ENCODE results near the gene SCAMP1.
"Not testable (repeated sequence)": the region's sequence is repeated elsewhere in the genome, so short reads cannot be mapped to it uniquely, and the experiment has no call there.

Gene SCAMP1

GRCh38 chr5:78377718-78378105 lies 17.3 kb downstream of the SCAMP1 start:
- H3K9ac ChIP-seq (ENCODE audit: low read length in 5 of 5), result no peak overlapping the region
- no peak overlapping the region for H3K4me3 ChIP-seq (ENCODE audit: low read depth in 1 of 5, low read length in 5 of 5)
- H3K27ac ChIP-seq (ENCODE audit: low read depth, low read length), result no peak overlapping the region
- peaks cover 0 to 14% (median 12%) of the 10 kb centered on the region in 5 donors for H3K4me1 ChIP-seq (ENCODE audit: control insufficient read depth in 5 of 5, insufficient read depth in 5 of 5, low read length in 5 of 5)
- H3K36me3 ChIP-seq (ENCODE audit: control insufficient read depth in 5 of 5, insufficient read depth in 5 of 5, low read length in 5 of 5), result no peaks in the 10 kb centered on the region
- no peaks in the 10 kb centered on the region for H3K9me3 ChIP-seq (ENCODE audit: control insufficient read depth in 5 of 5, low read length in 5 of 5)
- H3K27me3 ChIP-seq (ENCODE audit: control insufficient read depth in 5 of 5, insufficient read depth in 4 of 5, low read length in 5 of 5), result no peaks in the 10 kb centered on the region

DNA sequence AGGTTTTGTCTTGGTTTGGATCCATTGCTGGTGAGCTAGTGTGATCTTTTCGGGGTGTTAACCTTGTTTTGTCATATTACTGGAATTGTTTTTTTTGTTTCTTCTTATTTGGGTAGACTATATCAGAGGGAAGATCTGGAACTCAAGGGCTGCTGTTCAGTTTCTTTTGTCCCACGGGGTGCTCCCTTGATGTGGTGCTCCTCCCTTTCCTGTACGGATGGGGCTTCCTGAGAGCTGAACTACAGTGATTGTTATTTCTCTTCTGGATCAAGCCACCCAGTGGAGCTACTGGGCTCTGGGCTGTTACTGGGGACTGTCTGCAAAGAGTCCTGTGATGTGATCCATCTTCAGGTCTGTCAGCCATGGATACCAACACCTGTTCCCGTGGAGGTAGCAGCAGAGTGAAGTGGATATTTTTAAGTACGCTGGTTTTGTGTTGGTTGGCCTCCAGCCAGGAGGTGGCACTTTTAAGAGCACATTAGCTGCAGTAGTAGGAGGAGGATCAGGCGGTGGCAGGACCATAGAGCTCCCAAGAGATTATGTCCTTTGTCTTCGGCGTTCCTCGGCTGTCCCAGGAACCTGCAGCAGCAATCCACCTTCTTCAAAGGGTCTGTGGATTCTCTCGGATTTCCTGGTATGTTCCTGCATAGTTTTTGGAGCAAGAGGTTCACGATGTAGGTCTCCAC lies 27.2 kb downstream of the SCAMP1 start:
- Histone ChIP-seq H3K27ac (ENCODE audit: low read depth, low read length) (no peak overlapping the region), H3K27me3 (ENCODE audit: control insufficient read depth in 5 of 5, insufficient read depth in 4 of 5, low read length in 5 of 5) (no peaks in the 10 kb centered on the region), H3K4me1 (ENCODE audit: control insufficient read depth in 5 of 5, insufficient read depth in 5 of 5, low read length in 5 of 5) (peaks cover 0 to 5% (median 0%) of the 10 kb centered on the region in 5 donors), H3K9me3 (ENCODE audit: control insufficient read depth in 5 of 5, low read length in 5 of 5) (peaks cover 0 to 12% (median 9%) of the 10 kb centered on the region in 5 donors), H3K36me3 (ENCODE audit: control insufficient read depth in 5 of 5, insufficient read depth in 5 of 5, low read length in 5 of 5) (no peaks in the 10 kb centered on the region), H3K9ac (ENCODE audit: low read length in 5 of 5) (no peak overlapping the region), H3K4me3 (ENCODE audit: low read depth in 1 of 5, low read length in 5 of 5) (no peak overlapping the region)

DNA sequence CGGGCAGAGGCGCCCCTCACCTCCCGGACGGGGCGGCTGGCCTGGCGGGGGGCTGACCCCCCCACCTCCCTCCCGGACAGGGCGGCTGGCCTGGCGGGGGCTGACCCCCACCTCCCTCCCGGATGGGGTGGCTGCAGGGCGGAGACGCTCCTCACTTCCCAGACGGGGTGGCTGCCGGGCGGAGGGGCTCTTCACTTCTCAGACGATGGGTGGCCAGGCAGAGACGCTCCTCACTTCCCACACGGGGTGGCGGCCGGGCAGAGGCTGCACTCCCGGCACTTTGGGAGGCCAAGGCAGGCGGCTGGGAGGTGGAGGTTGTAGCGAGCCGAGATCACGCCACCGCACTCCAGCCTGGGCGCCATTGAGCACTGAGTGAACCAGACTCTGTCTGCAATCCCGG lies 30.9 kb downstream of the SCAMP1 start:
- H3K4me1 ChIP-seq (ENCODE audit: control insufficient read depth in 5 of 5, insufficient read depth in 5 of 5, low read length in 5 of 5); H3K9ac ChIP-seq (ENCODE audit: low read length in 5 of 5); H3K27me3 ChIP-seq (ENCODE audit: control insufficient read depth in 5 of 5, insufficient read depth in 4 of 5, low read length in 5 of 5); H3K9me3 ChIP-seq (ENCODE audit: control insufficient read depth in 5 of 5, low read length in 5 of 5); H3K27ac ChIP-seq (ENCODE audit: low read depth, low read length); H3K4me3 ChIP-seq (ENCODE audit: low read depth in 1 of 5, low read length in 5 of 5); H3K36me3 ChIP-seq (ENCODE audit: control insufficient read depth in 5 of 5, insufficient read depth in 5 of 5, low read length in 5 of 5): not testable (repeated sequence)

DNA sequence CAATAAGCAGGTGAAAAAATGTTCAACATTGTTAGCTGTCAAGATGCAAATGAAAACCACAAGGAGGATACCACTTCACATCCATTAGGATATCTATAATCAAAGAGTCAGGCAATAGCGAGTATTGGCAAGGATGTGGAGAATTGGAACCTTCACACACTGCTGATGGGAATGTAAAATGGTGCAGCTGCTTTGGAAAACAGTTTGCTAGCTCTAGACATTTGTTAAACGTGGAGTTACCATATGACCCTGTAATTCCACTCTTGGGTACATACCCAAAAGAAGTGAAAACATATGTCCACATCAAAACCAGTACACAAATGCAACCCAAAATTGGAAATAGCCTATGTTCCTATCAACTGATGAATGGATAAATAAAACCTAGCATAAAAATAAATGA lies 37.4 kb downstream of the SCAMP1 start:
- Histone ChIP-seq H3K27ac (ENCODE audit: low read depth, low read length) (no peak overlapping the region), H3K9me3 (ENCODE audit: control insufficient read depth in 5 of 5, low read length in 5 of 5) (no peaks in the 10 kb centered on the region), H3K9ac (ENCODE audit: low read length in 5 of 5) (no peak overlapping the region), H3K4me3 (ENCODE audit: low read depth in 1 of 5, low read length in 5 of 5) (no peak overlapping the region), H3K4me1 (ENCODE audit: control insufficient read depth in 5 of 5, insufficient read depth in 5 of 5, low read length in 5 of 5) (no peaks in the 10 kb centered on the region), H3K27me3 (ENCODE audit: control insufficient read depth in 5 of 5, insufficient read depth in 4 of 5, low read length in 5 of 5) (no peaks in the 10 kb centered on the region), H3K36me3 (ENCODE audit: control insufficient read depth in 5 of 5, insufficient read depth in 5 of 5, low read length in 5 of 5) (peaks cover 0 to 3% (median 0%) of the 10 kb centered on the region in 5 donors)

GRCh38 chr5:78399116-78399515 lies 38.7 kb downstream of the SCAMP1 start:
- no peaks in the 10 kb centered on the region for H3K27me3 ChIP-seq (ENCODE audit: control insufficient read depth in 5 of 5, insufficient read depth in 4 of 5, low read length in 5 of 5)
- H3K36me3 ChIP-seq (ENCODE audit: control insufficient read depth in 5 of 5, insufficient read depth in 5 of 5, low read length in 5 of 5), result peaks cover 0 to 3% (median 0%) of the 10 kb centered on the region in 5 donors
- no peak overlapping the region for H3K4me3 ChIP-seq (ENCODE audit: low read depth in 1 of 5, low read length in 5 of 5)
- no peaks in the 10 kb centered on the region for H3K9me3 ChIP-seq (ENCODE audit: control insufficient read depth in 5 of 5, low read length in 5 of 5)
- no peaks in the 10 kb centered on the region for H3K4me1 ChIP-seq (ENCODE audit: control insufficient read depth in 5 of 5, insufficient read depth in 5 of 5, low read length in 5 of 5)
- H3K9ac ChIP-seq (ENCODE audit: low read length in 5 of 5), result no peak overlapping the region
- no peak overlapping the region for H3K27ac ChIP-seq (ENCODE audit: low read depth, low read length)

GRCh38 chr5:78404682-78405293 lies 44.4 kb downstream of the SCAMP1 start:
- H3K27me3 ChIP-seq (ENCODE audit: control insufficient read depth in 5 of 5, insufficient read depth in 4 of 5, low read length in 5 of 5), result no peaks in the 10 kb centered on the region
- H3K4me1 ChIP-seq (ENCODE audit: control insufficient read depth in 5 of 5, insufficient read depth in 5 of 5, low read length in 5 of 5), result no peaks in the 10 kb centered on the region
- no peaks in the 10 kb centered on the region for H3K9me3 ChIP-seq (ENCODE audit: control insufficient read depth in 5 of 5, low read length in 5 of 5)
- H3K4me3 ChIP-seq (ENCODE audit: low read depth in 1 of 5, low read length in 5 of 5), result no peak overlapping the region
- H3K9ac ChIP-seq (ENCODE audit: low read length in 5 of 5), result no peak overlapping the region
- no peaks in the 10 kb centered on the region for H3K36me3 ChIP-seq (ENCODE audit: control insufficient read depth in 5 of 5, insufficient read depth in 5 of 5, low read length in 5 of 5)
- H3K27ac ChIP-seq (ENCODE audit: low read depth, low read length), result no peak overlapping the region

- H3K9ac ChIP-seq (ENCODE audit: low read length in 5 of 5), result no peak overlapping the region
- no peak overlapping the region for H3K4me3 ChIP-seq (ENCODE audit: low read depth in 1 of 5, low read length in 5 of 5)
- H3K9me3 ChIP-seq (ENCODE audit: control insufficient read depth in 5 of 5, low read length in 5 of 5), result peaks cover 0 to 3% (median 0%) of the 10 kb centered on the region in 5 donors
- H3K27me3 ChIP-seq (ENCODE audit: control insufficient read depth in 5 of 5, insufficient read depth in 4 of 5, low read length in 5 of 5), result no peaks in the 10 kb centered on the region
- H3K27ac ChIP-seq (ENCODE audit: low read depth, low read length), result no peak overlapping the region
- no peaks in the 10 kb centered on the region for H3K4me1 ChIP-seq (ENCODE audit: control insufficient read depth in 5 of 5, insufficient read depth in 5 of 5, low read length in 5 of 5)
- H3K36me3 ChIP-seq (ENCODE audit: control insufficient read depth in 5 of 5, insufficient read depth in 5 of 5, low read length in 5 of 5), result no peaks in the 10 kb centered on the region
These were observed 45.7 kb downstream of the SCAMP1 start for GRCh38 chr5:78405829-78406750.

DNA sequence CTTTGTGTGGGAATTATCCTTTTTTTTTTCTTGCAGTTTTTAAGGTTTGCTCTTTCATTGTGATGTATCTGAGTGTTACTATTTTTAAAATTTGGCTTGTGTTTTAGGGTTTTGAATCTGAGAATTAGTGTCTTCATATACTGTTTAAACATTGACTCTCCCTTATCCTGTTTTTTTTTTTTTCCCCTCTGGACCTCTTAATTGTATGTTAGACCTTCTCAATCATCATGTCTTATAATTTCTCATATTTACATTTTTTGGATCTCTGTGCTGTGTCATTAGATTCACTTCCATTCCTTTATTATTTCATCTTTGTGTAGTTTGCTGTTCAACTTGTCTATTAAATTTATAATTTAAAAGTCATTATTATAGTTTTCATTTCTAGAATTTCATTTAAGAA lies 47.0 kb downstream of the SCAMP1 start:
- Histone ChIP-seq H3K9me3 (ENCODE audit: control insufficient read depth in 5 of 5, low read length in 5 of 5) (peaks cover 0 to 3% (median 0%) of the 10 kb centered on the region in 5 donors), H3K4me1 (ENCODE audit: control insufficient read depth in 5 of 5, insufficient read depth in 5 of 5, low read length in 5 of 5) (no peaks in the 10 kb centered on the region), H3K27me3 (ENCODE audit: control insufficient read depth in 5 of 5, insufficient read depth in 4 of 5, low read length in 5 of 5) (no peaks in the 10 kb centered on the region), H3K9ac (ENCODE audit: low read length in 5 of 5) (no peak overlapping the region), H3K4me3 (ENCODE audit: low read depth in 1 of 5, low read length in 5 of 5) (no peak overlapping the region), H3K36me3 (ENCODE audit: control insufficient read depth in 5 of 5, insufficient read depth in 5 of 5, low read length in 5 of 5) (no peaks in the 10 kb centered on the region), H3K27ac (ENCODE audit: low read depth, low read length) (no peak overlapping the region)

GRCh38 chr5:78411586-78411985 lies 51.2 kb downstream of the SCAMP1 start:
- Histone ChIP-seq H3K9me3 (ENCODE audit: control insufficient read depth in 5 of 5, low read length in 5 of 5) (peaks cover 0 to 3% (median 0%) of the 10 kb centered on the region in 5 donors), H3K4me3 (ENCODE audit: low read depth in 1 of 5, low read length in 5 of 5) (no peak overlapping the region), H3K9ac (ENCODE audit: low read length in 5 of 5) (no peak overlapping the region), H3K27ac (ENCODE audit: low read depth, low read length) (no peak overlapping the region), H3K4me1 (ENCODE audit: control insufficient read depth in 5 of 5, insufficient read depth in 5 of 5, low read length in 5 of 5) (no peaks in the 10 kb centered on the region), H3K36me3 (ENCODE audit: control insufficient read depth in 5 of 5, insufficient read depth in 5 of 5, low read length in 5 of 5) (peaks cover 3 to 12% (median 4%) of the 10 kb centered on the region in 5 donors), H3K27me3 (ENCODE audit: control insufficient read depth in 5 of 5, insufficient read depth in 4 of 5, low read length in 5 of 5) (no peaks in the 10 kb centered on the region)

Data from subcutaneous abdominal adipose tissue (tissue), 5 donors.